Purkinje cell (primary cell): ENCODE results near the gene CAMTA1. TPM values are rescaled to one million over a fixed set of nuclear protein-coding genes. Genes with fewer than 3 reads are reported as not detected.

Source experiments
- polyA plus RNA-seq: library from polyadenylated mRNA; unstranded; fragments of >200 nt; fragmentation: Nextera tagmentation; gene quantifications from 2 replicates; pipeline ENCODE4 v1.2.1, GENCODE V29; 2014

Gene CAMTA1, protein sequence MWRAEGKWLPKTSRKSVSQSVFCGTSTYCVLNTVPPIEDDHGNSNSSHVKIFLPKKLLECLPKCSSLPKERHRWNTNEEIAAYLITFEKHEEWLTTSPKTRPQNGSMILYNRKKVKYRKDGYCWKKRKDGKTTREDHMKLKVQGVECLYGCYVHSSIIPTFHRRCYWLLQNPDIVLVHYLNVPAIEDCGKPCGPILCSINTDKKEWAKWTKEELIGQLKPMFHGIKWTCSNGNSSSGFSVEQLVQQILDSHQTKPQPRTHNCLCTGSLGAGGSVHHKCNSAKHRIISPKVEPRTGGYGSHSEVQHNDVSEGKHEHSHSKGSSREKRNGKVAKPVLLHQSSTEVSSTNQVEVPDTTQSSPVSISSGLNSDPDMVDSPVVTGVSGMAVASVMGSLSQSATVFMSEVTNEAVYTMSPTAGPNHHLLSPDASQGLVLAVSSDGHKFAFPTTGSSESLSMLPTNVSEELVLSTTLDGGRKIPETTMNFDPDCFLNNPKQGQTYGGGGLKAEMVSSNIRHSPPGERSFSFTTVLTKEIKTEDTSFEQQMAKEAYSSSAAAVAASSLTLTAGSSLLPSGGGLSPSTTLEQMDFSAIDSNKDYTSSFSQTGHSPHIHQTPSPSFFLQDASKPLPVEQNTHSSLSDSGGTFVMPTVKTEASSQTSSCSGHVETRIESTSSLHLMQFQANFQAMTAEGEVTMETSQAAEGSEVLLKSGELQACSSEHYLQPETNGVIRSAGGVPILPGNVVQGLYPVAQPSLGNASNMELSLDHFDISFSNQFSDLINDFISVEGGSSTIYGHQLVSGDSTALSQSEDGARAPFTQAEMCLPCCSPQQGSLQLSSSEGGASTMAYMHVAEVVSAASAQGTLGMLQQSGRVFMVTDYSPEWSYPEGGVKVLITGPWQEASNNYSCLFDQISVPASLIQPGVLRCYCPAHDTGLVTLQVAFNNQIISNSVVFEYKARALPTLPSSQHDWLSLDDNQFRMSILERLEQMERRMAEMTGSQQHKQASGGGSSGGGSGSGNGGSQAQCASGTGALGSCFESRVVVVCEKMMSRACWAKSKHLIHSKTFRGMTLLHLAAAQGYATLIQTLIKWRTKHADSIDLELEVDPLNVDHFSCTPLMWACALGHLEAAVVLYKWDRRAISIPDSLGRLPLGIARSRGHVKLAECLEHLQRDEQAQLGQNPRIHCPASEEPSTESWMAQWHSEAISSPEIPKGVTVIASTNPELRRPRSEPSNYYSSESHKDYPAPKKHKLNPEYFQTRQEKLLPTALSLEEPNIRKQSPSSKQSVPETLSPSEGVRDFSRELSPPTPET (N-terminal part only)
- 153 and 194 TPM in 2 replicates for polyA plus RNA-seq

DNA sequence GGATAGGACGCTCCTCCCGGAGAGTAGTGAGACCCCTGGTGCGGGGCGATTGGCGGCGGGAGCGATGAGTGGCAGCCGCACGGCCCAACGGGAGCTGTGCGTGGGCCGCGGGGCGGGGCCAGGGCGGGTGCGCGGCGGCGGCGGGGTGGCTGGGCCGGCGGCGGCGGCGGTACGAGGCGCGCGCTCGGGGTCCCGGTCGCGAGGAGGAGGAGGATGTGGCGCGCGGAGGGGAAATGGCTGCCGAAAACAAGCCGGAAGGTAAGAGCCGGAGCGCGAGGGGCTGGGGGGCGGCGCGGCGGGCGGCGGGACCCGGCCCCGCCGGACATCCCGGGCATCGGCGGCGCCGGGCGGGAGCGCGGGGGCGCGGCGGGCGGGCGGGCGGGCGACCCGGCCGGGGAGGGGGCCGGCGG is at the start of gene CAMTA1:
CAMTA1 (plus strand) TSS at position 137 of the 410 bp plus-strand sequence; CDS start at position 214, 77 bp downstream.

DNA sequence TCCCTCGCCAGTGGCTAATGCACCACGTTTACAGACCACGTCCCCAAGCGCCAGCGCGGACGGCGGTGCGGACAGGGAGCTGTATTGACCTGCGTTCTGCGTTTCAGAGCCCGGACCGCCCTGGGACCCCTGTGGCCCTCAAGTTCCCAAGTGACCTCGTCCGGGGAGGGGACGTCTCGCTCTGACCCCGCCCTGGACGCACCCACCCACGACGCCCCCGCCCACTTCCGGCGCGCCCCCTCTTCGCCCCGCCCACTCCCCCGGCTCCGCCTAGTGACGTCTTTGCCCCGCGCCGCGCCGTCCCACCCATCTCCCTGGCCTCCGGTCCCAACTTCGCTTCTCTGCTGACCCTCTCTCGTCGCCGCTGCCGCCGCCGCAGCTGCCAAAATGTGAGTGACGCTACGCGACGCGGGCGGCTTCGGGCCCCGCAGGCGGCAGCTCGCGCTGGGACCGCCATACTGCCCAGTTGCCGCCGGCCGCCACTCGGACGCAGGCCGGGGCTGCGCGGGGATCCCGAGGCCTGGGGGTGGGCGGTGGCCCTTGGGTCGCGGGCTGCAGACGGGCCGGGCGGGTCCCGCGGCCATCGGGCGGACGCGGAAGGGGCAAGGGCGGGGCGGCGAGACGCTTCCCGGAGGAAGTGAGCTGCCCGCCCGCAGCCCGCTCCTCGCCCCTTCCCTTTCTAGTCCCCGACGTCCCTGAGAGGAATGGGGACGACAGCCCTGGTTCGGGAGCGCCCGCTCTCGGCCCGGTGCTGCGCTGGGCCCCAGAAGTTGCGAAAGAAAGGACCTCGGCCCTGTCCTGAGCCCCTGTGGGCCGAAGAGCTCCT is 986.0 kb downstream of the CAMTA1 start, which contains the start of gene VAMP3:
VAMP3 (plus strand) TSS at position 300 of the 826 bp plus-strand sequence; CDS start at position 388, 88 bp downstream.

DNA sequence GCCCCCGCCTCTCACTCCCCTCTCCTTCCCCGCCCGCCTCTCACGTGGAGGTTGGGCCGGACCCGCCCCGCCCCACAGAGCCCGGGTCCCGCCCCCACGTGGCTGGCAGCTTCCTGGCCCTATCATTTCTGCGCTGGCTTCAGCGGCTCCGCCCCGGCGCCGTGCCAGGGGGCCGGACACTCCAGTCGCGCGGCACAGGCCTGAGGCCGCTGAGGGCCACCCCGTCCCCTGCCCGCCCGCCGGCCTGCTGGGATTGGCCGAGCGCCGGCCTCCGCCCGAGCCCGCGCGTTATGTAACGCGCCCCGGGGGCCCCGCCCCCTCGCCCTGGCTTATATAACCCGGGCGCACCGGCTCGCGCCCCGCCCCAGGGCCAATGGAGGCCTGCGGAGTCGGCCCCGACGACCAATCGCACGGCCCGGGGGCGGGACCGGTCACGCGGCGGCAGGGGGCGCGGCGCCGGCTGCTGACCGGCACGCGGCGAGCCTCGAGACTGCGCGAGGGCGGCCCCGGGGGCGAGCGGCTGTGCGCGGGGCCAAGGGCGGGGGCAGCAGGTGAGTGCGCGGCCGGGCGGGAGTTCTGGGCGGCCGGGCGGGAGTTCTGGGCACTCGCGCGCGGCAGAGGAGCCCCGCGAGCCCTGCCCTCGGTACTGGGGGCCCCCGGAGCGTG is 998.7 kb downstream of the CAMTA1 start, which contains the start of gene PER3:
PER3 (plus strand) TSS at position 466 of the 666 bp plus-strand sequence. CDS start 587 bp downstream, outside the sequence.

Other genes with a start within 250 kb of the CAMTA1 start
- gene NOL9, start 230.9 kb upstream of the CAMTA1 start, polyA plus RNA-seq = 2.2 and 4.6 TPM in 2 replicates
- gene TAS1R1, start 230.1 kb upstream of the CAMTA1 start, polyA plus RNA-seq = 0.35 TPM in 1 of 2 replicates, not detected in the other
- gene ZBTB48, start 205.5 kb upstream of the CAMTA1 start, polyA plus RNA-seq = 0.69 and 1.4 TPM in 2 replicates
- 1.6 and 2.7 TPM in 2 replicates for gene KLHL21, start 182.6 kb upstream of the CAMTA1 start, polyA plus RNA-seq
- 2.1 and 2.3 TPM in 2 replicates for gene PHF13, start 171.7 kb upstream of the CAMTA1 start, polyA plus RNA-seq
- gene THAP3, start 160.6 kb upstream of the CAMTA1 start, polyA plus RNA-seq = 4.7 and 7.4 TPM in 2 replicates
- 26.0 and 32.5 TPM in 2 replicates for gene DNAJC11, start 83.6 kb upstream of the CAMTA1 start, polyA plus RNA-seq